ENCODE measurements around the gene MARCHF2. TPM values are rescaled to one million over a fixed set of nuclear protein-coding genes. Genes with fewer than 3 reads are reported as not detected.

The MARCHF2 gene
- total and polyA plus RNA-seq, 9 of the 15 experiments (the other 6 are each of a cell fraction or from before 2014, with no cell fraction given) = 0.39 to 6.4 (median 2.2) TPM

- DNase-seq (ENCODE audit: extremely low read depth in 1 of 4, low spot score in 3 of 4) (no peak), ATAC-seq (no peak), FAIRE-seq (no peak)
- no TSS peak for BruUV-seq (replicated peaks)
- Histone ChIP-seq H3K27ac (ENCODE audit: extremely low read depth, low read depth, low read length) (no peak overlapping the region), H3K27me3 (ENCODE audit: control insufficient read depth in 2 of 2, insufficient read depth in 2 of 2, low read length in 2 of 2) (no peaks in the 10 kb centered on the region), H3K9me1 (ENCODE audit: control insufficient read depth, insufficient read depth, low read length) (no peaks in the 10 kb centered on the region), H3K4me3 (no peak overlapping the region), H3K79me2 (ENCODE audit: control insufficient read depth, insufficient read depth, low read length) (peaks cover 34% of the 10 kb centered on the region), H3K9me3 (replicated peaks; ENCODE audit: control insufficient read depth, insufficient read depth, low read depth, low read length) (no peaks in the 10 kb centered on the region), H3K4me1 (replicated peaks in 1 of 2; ENCODE audit: control insufficient read depth in 2 of 2, insufficient read depth in 2 of 2, low read length in 2 of 2) (no peaks in the 10 kb centered on the region), H3K36me3 (ENCODE audit: control insufficient read depth, insufficient read depth, low read length) (peaks cover 98% of the 10 kb centered on the region), H3K9ac (ENCODE audit: insufficient read depth in 1 of 2, low read depth in 2 of 2, low read length in 2 of 2) (no peak overlapping the region), H4K20me1 (replicated peaks; ENCODE audit: control insufficient read depth, insufficient read depth, low read length) (no peaks in the 10 kb centered on the region; the same call in 1 of the 2 replicates), H2AFZ (ENCODE audit: low read depth, low read length) (no peak overlapping the region), H3K4me2 (ENCODE audit: insufficient read depth, low read length) (no peak overlapping the region)
- no peak for TF ChIP-seq MECOM (CRISPR knock-in tag; IDR thresholded peaks at IDR 0.05)
- TF ChIP-seq ZNF778 (CRISPR knock-in tag; IDR thresholded peaks at IDR 0.05) = no peak
- TF ChIP-seq POU5F1 (IDR thresholded peaks at IDR 0.05; ENCODE audit: borderline replicate concordance, low read depth, low read length, partially characterized antibody) = no peak
- TF ChIP-seq, protein P1, sequence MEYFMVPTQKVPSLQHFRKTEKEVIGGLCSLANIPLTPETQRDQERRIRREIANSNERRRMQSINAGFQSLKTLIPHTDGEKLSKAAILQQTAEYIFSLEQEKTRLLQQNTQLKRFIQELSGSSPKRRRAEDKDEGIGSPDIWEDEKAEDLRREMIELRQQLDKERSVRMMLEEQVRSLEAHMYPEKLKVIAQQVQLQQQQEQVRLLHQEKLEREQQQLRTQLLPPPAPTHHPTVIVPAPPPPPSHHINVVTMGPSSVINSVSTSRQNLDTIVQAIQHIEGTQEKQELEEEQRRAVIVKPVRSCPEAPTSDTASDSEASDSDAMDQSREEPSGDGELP (CRISPR knock-in tag; IDR thresholded peaks at IDR 0.05; ENCODE audit: borderline replicate concordance) = no peak
- TF ChIP-seq, protein P2, sequence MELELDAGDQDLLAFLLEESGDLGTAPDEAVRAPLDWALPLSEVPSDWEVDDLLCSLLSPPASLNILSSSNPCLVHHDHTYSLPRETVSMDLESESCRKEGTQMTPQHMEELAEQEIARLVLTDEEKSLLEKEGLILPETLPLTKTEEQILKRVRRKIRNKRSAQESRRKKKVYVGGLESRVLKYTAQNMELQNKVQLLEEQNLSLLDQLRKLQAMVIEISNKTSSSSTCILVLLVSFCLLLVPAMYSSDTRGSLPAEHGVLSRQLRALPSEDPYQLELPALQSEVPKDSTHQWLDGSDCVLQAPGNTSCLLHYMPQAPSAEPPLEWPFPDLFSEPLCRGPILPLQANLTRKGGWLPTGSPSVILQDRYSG (tag; conservative IDR thresholded peaks at IDR 0.05; ENCODE audit: low read depth) = no peak
- no peak for TF ChIP-seq PCBP1 (IDR thresholded peaks at IDR 0.05; ENCODE audit: low read depth, low read length, poor library complexity, severe bottlenecking)
- TF ChIP-seq YBX1 (IDR thresholded peaks at IDR 0.05) = no peak
- no peak for TF ChIP-seq SRF (CRISPR knock-in tag; IDR thresholded peaks at IDR 0.05)
- no peak for TF ChIP-seq CREB5 (CRISPR knock-in tag; IDR thresholded peaks at IDR 0.05)
- ChIA-PET POLR2A (interaction anchor here (0.7 to 1.2 kb wide), 2 partner anchors 14 to 20 kb away, joined by 3 to 5 read pairs; no protein-coding TSS in a partner anchor), CTCF (ENCODE audit: low intra/inter-chr PET ratio) (no interaction called here)
- intact Hi-C loops (cut with micrococcal nuclease) (no loop called here), in situ Hi-C loops (cut with MboI) (no loop called here)
- WGBS (ENCODE audit: insufficient coverage, low coverage, missing lambda C conversion rate) = 94% methylated on average over 8 of the region's 8 CpGs
Measured at GRCh38 chr19:8468761-8469373, 55.8 kb downstream of the MARCHF2 start.
